Right lobe of liver (tissue), 4 donors: Measurements from ENCODE around the gene PDE4A.

Experiments
- POLR2A ChIP-seq: fragments of 450-650 bp; IDR thresholded peaks from one replicate; pipeline ENCODE4 v1.6.1; 2017; ENCODE audit warnings: antibody characterized with exemption, mild to moderate bottlenecking
- TF ChIP-seq, protein P1 (sequence below), 4 donors: fragments of 200-600 bp in 3 of 4; fragments of 450-650 bp in 1 of 4; IDR thresholded peaks; one replicate each; pipeline versions ENCODE4 v1.5.1 to v1.8.0; 2016 to 2022; ENCODE audit warnings: antibody characterized with exemption in 4 of 4, mild to moderate bottlenecking in 2 of 4
- donor health status: DM: no; HTN: no; CAD: no.
- donor health status: DM: no; HTN: no; CAD: no.
- donor health status: DM: no; HTN: yes; CAD: no.

DNA sequence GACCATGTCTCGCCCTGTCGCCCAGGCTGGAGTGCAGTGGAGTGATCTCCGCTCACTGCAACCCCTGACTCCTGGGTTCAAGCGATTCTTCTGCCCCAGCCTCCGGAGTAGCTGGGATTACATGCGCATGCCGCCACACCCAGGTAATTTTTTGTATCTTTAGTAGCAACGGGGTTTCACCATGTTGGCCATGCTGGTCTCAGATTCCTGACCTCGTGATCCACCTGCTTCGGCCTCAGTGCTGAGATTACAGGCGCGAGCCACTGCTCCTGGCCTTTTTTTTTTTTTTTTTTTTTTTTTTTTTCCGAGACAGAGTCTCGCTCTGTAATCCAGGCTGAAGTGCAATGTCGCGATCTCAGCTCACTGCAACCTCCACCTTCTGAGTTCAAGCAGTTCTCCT, 87.7 kb downstream of the PDE4A start:
- TF ChIP-seq POLR2A, result no peak
- TF ChIP-seq, protein P1, sequence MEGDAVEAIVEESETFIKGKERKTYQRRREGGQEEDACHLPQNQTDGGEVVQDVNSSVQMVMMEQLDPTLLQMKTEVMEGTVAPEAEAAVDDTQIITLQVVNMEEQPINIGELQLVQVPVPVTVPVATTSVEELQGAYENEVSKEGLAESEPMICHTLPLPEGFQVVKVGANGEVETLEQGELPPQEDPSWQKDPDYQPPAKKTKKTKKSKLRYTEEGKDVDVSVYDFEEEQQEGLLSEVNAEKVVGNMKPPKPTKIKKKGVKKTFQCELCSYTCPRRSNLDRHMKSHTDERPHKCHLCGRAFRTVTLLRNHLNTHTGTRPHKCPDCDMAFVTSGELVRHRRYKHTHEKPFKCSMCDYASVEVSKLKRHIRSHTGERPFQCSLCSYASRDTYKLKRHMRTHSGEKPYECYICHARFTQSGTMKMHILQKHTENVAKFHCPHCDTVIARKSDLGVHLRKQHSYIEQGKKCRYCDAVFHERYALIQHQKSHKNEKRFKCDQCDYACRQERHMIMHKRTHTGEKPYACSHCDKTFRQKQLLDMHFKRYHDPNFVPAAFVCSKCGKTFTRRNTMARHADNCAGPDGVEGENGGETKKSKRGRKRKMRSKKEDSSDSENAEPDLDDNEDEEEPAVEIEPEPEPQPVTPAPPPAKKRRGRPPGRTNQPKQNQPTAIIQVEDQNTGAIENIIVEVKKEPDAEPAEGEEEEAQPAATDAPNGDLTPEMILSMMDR (IDR thresholded peaks at IDR 0.05), result no peak
